Measurements from ENCODE around the gene GLP2R. TPM values are rescaled to one million over a fixed set of nuclear protein-coding genes. Genes with fewer than 3 reads are reported as not detected.

The GLP2R gene
- total RNA-seq, 2 donors from 2014 or later: not detected

- H3K36me3 ChIP-seq (ENCODE audit: control insufficient read depth, insufficient read depth, low read length): no peaks in the 10 kb centered on the region
- TF ChIP-seq CTCF (conservative IDR thresholded peaks at IDR 0.05): no peak
- Mint-ChIP-seq H3K36me3 (ENCODE audit: low read depth) (no peaks in the 10 kb centered on the region), H3K4me1 (peaks cover 22% of the 10 kb centered on the region), H3K9me3 (no peaks in the 10 kb centered on the region), H3K27me3 (ENCODE audit: insufficient read depth) (peaks cover 61% of the 10 kb centered on the region), H3K4me3 (no peak overlapping the region), H3K27ac (no peak overlapping the region)
- no peak overlapping the region for H3K27ac ChIP-seq (ENCODE audit: low read depth, low read length)
- H3K9ac ChIP-seq (ENCODE audit: extremely low read depth, low read length, poor library complexity, severe bottlenecking): no peak overlapping the region
- 84 to 89% methylated on average over 13 to 14 of the region's 14 CpGs for WGBS, 2 experiments (ENCODE audit: insufficient coverage in 1 of 2, insufficient read length in 1 of 2)
- H3K9me3 ChIP-seq (ENCODE audit: control insufficient read depth, low read length): no peaks in the 10 kb centered on the region
- H3K27me3 ChIP-seq (ENCODE audit: control insufficient read depth, insufficient read depth, low read length, poor library complexity, severe bottlenecking): peaks cover 18% of the 10 kb centered on the region
- H3K4me1 ChIP-seq (ENCODE audit: control insufficient read depth, insufficient read depth, low read length): no peaks in the 10 kb centered on the region
- no peak overlapping the region for H3K4me3 ChIP-seq (ENCODE audit: low read length)
- DNase-seq: peak; percentile 47
These were observed 16.5 kb downstream of the GLP2R start for GRCh38 chr17:9842057-9842758.

- Mint-ChIP-seq H3K4me1 (peaks cover 13% of the 10 kb centered on the region), H3K9me3 (no peaks in the 10 kb centered on the region), H3K27me3 (ENCODE audit: insufficient read depth) (peaks cover 57% of the 10 kb centered on the region), H3K27ac (no peak overlapping the region), H3K4me3 (no peak overlapping the region), H3K36me3 (ENCODE audit: low read depth) (no peaks in the 10 kb centered on the region)
- H3K36me3 ChIP-seq (ENCODE audit: control insufficient read depth, insufficient read depth, low read length): no peaks in the 10 kb centered on the region
- no peaks in the 10 kb centered on the region for H3K9me3 ChIP-seq (ENCODE audit: control insufficient read depth, low read length)
- no peak overlapping the region for H3K9ac ChIP-seq (ENCODE audit: extremely low read depth, low read length, poor library complexity, severe bottlenecking)
- no peak for TF ChIP-seq CTCF (conservative IDR thresholded peaks at IDR 0.05)
- peak; percentile 37 for DNase-seq
- no peak overlapping the region for H3K4me3 ChIP-seq (ENCODE audit: low read length)
- H3K27ac ChIP-seq (ENCODE audit: low read depth, low read length): no peak overlapping the region
- WGBS, 2 experiments (ENCODE audit: insufficient coverage in 1 of 2, insufficient read length in 1 of 2): 92 to 96% methylated on average over 12 to 14 of the region's 14 CpGs
- H3K27me3 ChIP-seq (ENCODE audit: control insufficient read depth, insufficient read depth, low read length, poor library complexity, severe bottlenecking): peaks cover 18% of the 10 kb centered on the region
- no peaks in the 10 kb centered on the region for H3K4me1 ChIP-seq (ENCODE audit: control insufficient read depth, insufficient read depth, low read length)
These were observed 17.7 kb downstream of the GLP2R start for GRCh38 chr17:9843152-9844010.

- H3K36me3 Mint-ChIP-seq (ENCODE audit: low read depth): no peaks in the 10 kb centered on the region
- H3K4me3 Mint-ChIP-seq: no peak overlapping the region
- Histone ChIP-seq H3K9ac (ENCODE audit: extremely low read depth, low read length, poor library complexity, severe bottlenecking) (no peak overlapping the region), H3K27me3 (ENCODE audit: control insufficient read depth, insufficient read depth, low read length, poor library complexity, severe bottlenecking) (peaks cover 18% of the 10 kb centered on the region), H3K4me3 (ENCODE audit: low read length) (no peak overlapping the region), H3K36me3 (ENCODE audit: control insufficient read depth, insufficient read depth, low read length) (no peaks in the 10 kb centered on the region), H3K9me3 (ENCODE audit: control insufficient read depth, low read length) (no peaks in the 10 kb centered on the region), H3K4me1 (ENCODE audit: control insufficient read depth, insufficient read depth, low read length) (no peaks in the 10 kb centered on the region), H3K27ac (ENCODE audit: low read depth, low read length) (no peak overlapping the region)
- no peak overlapping the region for H3K27ac Mint-ChIP-seq
- peaks cover 8% of the 10 kb centered on the region for H3K4me1 Mint-ChIP-seq
- peak; percentile 37 for DNase-seq
- no peaks in the 10 kb centered on the region for H3K9me3 Mint-ChIP-seq
- WGBS, 2 experiments (ENCODE audit: insufficient coverage in 1 of 2, insufficient read length in 1 of 2): 81 to 89% methylated on average over 5 to 8 of the region's 8 CpGs
- H3K27me3 Mint-ChIP-seq (ENCODE audit: insufficient read depth): peaks cover 49% of the 10 kb centered on the region
- no peak for TF ChIP-seq CTCF (conservative IDR thresholded peaks at IDR 0.05)
These were observed 18.4 kb downstream of the GLP2R start for GRCh38 chr17:9844153-9844552.
